Stimulated activated CD4-positive, alpha-beta T cell treated with anti-CD3 and anti-CD28 coated beads, TNF-alpha, amount 100 ng/mL, for 48 hours (primary cell): ENCODE data around the gene C4orf54.

Experiments
- DNase-seq, 3 donors: peaks; one replicate each; pipeline ENCODE4 v3.0.0-alpha.2; 2020; ENCODE audit warnings: low read depth in 3 of 3

The C4orf54 gene

DNA sequence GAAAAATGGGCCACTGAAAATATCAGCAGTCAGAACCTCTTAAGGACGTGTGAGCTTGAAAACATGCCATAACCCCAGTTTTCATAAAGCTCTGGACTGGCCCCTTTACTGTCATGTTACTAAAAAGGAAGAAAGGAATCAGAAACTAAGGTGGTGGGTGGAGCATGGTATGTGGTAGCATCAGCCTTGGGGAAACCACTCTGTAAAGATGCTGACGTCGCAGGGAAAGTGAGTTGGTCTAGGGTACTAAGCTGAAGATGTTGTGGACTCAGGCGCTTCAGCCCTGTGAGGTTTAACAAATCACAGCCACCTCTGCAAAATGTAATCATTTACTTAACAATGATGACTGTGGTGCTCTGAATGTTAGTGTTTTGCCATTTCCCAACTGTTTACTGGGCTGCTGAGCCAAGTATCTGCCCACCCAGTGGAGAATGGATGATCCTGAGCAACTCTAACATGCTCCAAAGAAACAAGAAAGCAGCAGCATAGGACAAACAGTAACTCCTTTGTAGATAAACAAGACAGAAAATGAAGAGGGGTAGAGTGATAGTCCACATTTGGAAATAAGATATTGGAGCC is 33.4 kb downstream of the C4orf54 start:
- peak in 1 of 3 donors; percentile 1 for DNase-seq

DNA sequence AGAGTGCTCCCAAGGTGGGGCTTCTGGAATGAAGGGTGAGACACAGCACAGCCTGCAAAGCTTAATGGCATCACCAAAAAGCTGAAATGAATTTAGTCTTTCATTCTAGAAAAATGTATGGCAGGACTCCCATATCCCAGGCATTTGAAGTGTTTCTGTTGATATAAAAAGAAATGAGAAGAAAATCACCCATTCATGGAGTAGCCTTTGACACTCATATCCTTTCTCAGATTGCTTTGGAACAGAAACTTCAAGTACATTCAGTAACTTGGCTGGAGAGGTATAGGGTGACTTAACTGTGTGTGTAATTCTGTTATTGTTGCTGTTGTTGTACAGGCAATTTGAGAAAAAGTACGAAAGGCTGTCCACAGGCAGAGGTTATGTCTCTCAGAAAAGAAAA is 35.3 kb downstream of the C4orf54 start:
- DNase-seq, result no peak

GRCh38 chr4:99617374-99617773 is 40.3 kb downstream of the C4orf54 start:
- DNase-seq, result no peak

DNA sequence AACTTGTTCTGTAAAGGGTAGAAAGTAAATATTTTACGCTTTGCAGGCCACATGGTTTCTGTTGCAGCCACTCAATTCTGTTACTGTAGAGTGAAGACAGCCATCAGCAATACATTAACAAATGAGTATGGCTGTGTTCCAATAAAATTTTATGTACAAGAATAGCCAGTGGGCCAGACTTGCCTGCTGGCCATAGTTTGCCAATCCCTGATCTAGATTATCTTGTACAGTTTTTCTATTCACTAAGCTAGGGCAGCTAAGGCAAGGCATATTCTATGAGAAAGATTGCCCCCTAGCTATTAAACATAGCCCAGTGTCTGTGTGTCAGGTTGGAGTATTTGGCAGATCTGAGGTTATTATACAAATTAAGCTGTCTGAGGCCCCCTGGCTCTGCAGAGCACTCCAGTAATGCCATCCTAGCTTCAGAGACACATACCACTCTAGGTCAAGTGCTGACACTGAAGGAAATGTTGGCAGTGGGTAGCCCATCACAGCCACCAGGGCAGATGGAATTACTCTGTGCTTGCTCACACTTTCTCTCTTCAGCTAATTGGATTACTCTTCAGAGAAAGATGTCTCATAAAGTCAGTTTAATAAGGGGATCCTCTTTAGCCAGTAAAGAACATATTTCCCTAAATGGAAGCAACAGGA is 42.3 kb downstream of the C4orf54 start:
- no peak for DNase-seq

- no peak for DNase-seq
These were observed 43.1 kb downstream of the C4orf54 start for GRCh38 chr4:99614491-99614890.

GRCh38 chr4:99612704-99613103 is 44.9 kb downstream of the C4orf54 start:
- DNase-seq, result no peak

DNA sequence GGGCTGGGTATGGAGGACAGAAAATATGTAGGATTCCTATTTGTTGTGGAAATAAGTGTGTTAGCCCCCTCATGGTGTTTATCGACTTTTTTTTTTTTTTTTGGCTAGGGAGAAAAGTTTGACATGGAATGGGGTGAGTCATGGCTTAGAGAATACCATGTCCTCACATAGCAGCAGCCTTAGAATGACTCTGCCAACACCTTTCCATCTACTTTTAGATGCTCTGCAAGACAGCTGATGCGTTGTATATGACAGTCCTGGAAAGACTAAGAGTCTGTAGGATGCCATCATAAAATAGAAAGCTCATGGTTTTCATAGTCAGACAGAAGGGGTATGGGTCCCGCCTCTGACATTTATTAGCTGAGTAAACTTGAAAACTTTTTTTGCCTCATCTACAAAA is 45.3 kb downstream of the C4orf54 start:
- no peak for DNase-seq

- DNase-seq, result no peak
These were observed 46.9 kb downstream of the C4orf54 start for GRCh38 chr4:99610605-99611175.

- DNase-seq, result no peak
These were observed 49.2 kb downstream of the C4orf54 start for GRCh38 chr4:99608417-99608816.
